ENCODE results near the gene DNHD1.

- TF ChIP-seq ZNF274 (IDR thresholded peaks at IDR 0.05; ENCODE audit: low read depth, low read length) (no peak), YY1 (IDR thresholded peaks at IDR 0.05; ENCODE audit: insufficient read depth, insufficient read length) (no peak), SUZ12 (IDR thresholded peaks at IDR 0.05; ENCODE audit: extremely low read depth, insufficient read depth, insufficient read length) (no peak)
Observed at GRCh38 chr11:6489306-6489705, 7.8 kb upstream of the DNHD1 start.

All from NT2/D1 (cell line).